H9 (cell line): Measurements from ENCODE around the gene RIMBP2. TPM values are rescaled to one million over a fixed set of nuclear protein-coding genes. Genes with fewer than 3 reads are reported as not detected.

Source experiments
- DNase-seq: peaks from one replicate; pipeline ENCODE4 v3.0.0-alpha.2; 2017
- H2AFZ ChIP-seq: one replicate; pipeline ENCODE4 v1.6.1; 2013; ENCODE audit warnings: mild to moderate bottlenecking, low read length, control low read depth, moderate library complexity
- H2AK5ac ChIP-seq: 2 replicates; pipeline ENCODE4 v1.6.1; 2013; ENCODE audit warnings: low read length, control low read depth, mixed read lengths; ENCODE audit not compliant: insufficient read length
- H2BK120ac ChIP-seq: one replicate; pipeline ENCODE4 v1.6.1; 2013; ENCODE audit warnings: low read depth, mild to moderate bottlenecking, low read length, control low read depth, inconsistent platforms; ENCODE audit not compliant: poor library complexity, severe bottlenecking
- H2BK12ac ChIP-seq: 2 replicates; pipeline ENCODE4 v1.6.1; 2013; ENCODE audit warnings: low read length, control low read depth, mixed read lengths, low read depth; ENCODE audit not compliant: insufficient read length
- H2BK15ac ChIP-seq: 2 replicates; pipeline ENCODE4 v1.6.1; 2013; ENCODE audit warnings: low read depth, low read length, control low read depth
- H2BK20ac ChIP-seq: one replicate; pipeline ENCODE4 v1.6.1; 2013; ENCODE audit warnings: low read depth, mild to moderate bottlenecking, low read length, control low read depth, inconsistent platforms; ENCODE audit not compliant: poor library complexity, severe bottlenecking
- H2BK5ac ChIP-seq: 2 replicates; pipeline ENCODE4 v1.6.1; 2013; ENCODE audit warnings: low read length, control low read depth, mixed read lengths; ENCODE audit not compliant: insufficient read length
- H3K14ac ChIP-seq: 2 replicates; pipeline ENCODE4 v1.6.1; 2013; ENCODE audit warnings: low read length, control low read depth; ENCODE audit not compliant: insufficient read depth
- H3K18ac ChIP-seq: 2 replicates; pipeline ENCODE4 v1.6.1; 2013; ENCODE audit warnings: low read depth, mild to moderate bottlenecking, mixed read lengths, low read length, control low read depth; ENCODE audit not compliant: insufficient read length
- H3K23ac ChIP-seq: 2 replicates; pipeline ENCODE4 v1.6.1; 2013; ENCODE audit warnings: low read length, control low read depth, mixed read lengths, low read depth; ENCODE audit not compliant: insufficient read length
- H3K23me2 ChIP-seq: 2 replicates; pipeline ENCODE4 v1.6.1; 2013; ENCODE audit warnings: low read depth, mild to moderate bottlenecking, mixed read lengths, low read length, control low read depth; ENCODE audit not compliant: insufficient read length, poor library complexity, severe bottlenecking
- H3K27ac ChIP-seq: 2 replicates; pipeline ENCODE4 v1.5.1; 2013; ENCODE audit warnings: low read length, control low read depth, mixed read lengths, low read depth; ENCODE audit not compliant: insufficient read length
- H3K27me3 ChIP-seq: 2 replicates; pipeline ENCODE4 v1.6.1; 2013; ENCODE audit warnings: low read length, control low read depth, inconsistent platforms; ENCODE audit not compliant: insufficient read depth
- H3K4ac ChIP-seq: 2 replicates; pipeline ENCODE4 v1.6.1; 2013; ENCODE audit warnings: low read depth, mild to moderate bottlenecking, control low read depth, inconsistent platforms, low read length, moderate library complexity
- H3K4me1 ChIP-seq: 2 replicates; pipeline ENCODE4 v1.6.1; 2013; ENCODE audit warnings: low read length, control low read depth, inconsistent platforms; ENCODE audit not compliant: insufficient read depth
- H3K4me2 ChIP-seq: 2 replicates; pipeline ENCODE4 v1.6.1; 2013; ENCODE audit warnings: low read length, control low read depth, mixed read lengths; ENCODE audit not compliant: insufficient read length, insufficient read depth
- H3K56ac ChIP-seq: 2 replicates; pipeline ENCODE4 v1.6.1; 2013; ENCODE audit warnings: low read depth, mild to moderate bottlenecking, mixed read lengths, low read length, control low read depth; ENCODE audit not compliant: insufficient read length
- H3K79me1 ChIP-seq: 2 replicates; pipeline ENCODE4 v1.6.1; 2013; ENCODE audit warnings: low read depth, mild to moderate bottlenecking, moderate library complexity, low read length, control low read depth, inconsistent platforms; ENCODE audit not compliant: insufficient read depth, poor library complexity, severe bottlenecking
- H3K79me2 ChIP-seq: 2 replicates; pipeline ENCODE4 v1.6.1; 2013; ENCODE audit warnings: low read length, control low read depth, inconsistent platforms; ENCODE audit not compliant: insufficient read depth
- H3K9ac ChIP-seq: 2 replicates; pipeline ENCODE4 v1.6.1; 2013; ENCODE audit warnings: low read length, control low read depth, mixed read lengths; ENCODE audit not compliant: insufficient read length; ENCODE audit errors: extremely low read depth
- H3K9me3 ChIP-seq: one replicate; pipeline ENCODE4 v1.6.1; 2013; ENCODE audit warnings: low read depth, low read length, inconsistent platforms; ENCODE audit not compliant: control insufficient read depth
- H3T11ph ChIP-seq: one replicate; pipeline ENCODE4 v1.6.1; 2013; ENCODE audit warnings: mild to moderate bottlenecking, low read length, control low read depth, inconsistent platforms
- H4K20me1 ChIP-seq: one replicate; pipeline ENCODE4 v1.6.1; 2013; ENCODE audit not compliant: control insufficient read depth, insufficient read length, insufficient read depth
- H4K5ac ChIP-seq: 2 replicates; pipeline ENCODE4 v1.6.1; 2013; ENCODE audit warnings: low read depth, mild to moderate bottlenecking, mixed read lengths, low read length, control low read depth; ENCODE audit not compliant: insufficient read length
- H4K8ac ChIP-seq: replicated peaks from 2 replicates; pipeline ENCODE4 v1.6.1; 2013; ENCODE audit warnings: low read length, control low read depth, mixed read lengths, low read depth; ENCODE audit not compliant: insufficient read length
- H4K91ac ChIP-seq: 2 replicates; pipeline ENCODE4 v1.6.1; 2013; ENCODE audit warnings: low read depth, mild to moderate bottlenecking, moderate library complexity, mixed read lengths, low read length, control low read depth; ENCODE audit not compliant: insufficient read length
- H3K27ac Mint-ChIP-seq, 3 experiments: 2 replicates in 2 of 3; 3 replicates in 1 of 3; pipeline ENCODE4 v1.8.0; 2020 to 2021; ENCODE audit warnings: mixed read lengths in 3 of 3, mild to moderate bottlenecking in 1 of 3, moderate library complexity in 1 of 3
- H3K27me3 Mint-ChIP-seq: 2 replicates; pipeline ENCODE4 v1.8.0; 2021; ENCODE audit warnings: low read depth, mild to moderate bottlenecking, moderate library complexity, mixed read lengths
- H3K36me3 Mint-ChIP-seq, 3 experiments: 2 replicates in 2 of 3; 3 replicates in 1 of 3; pipeline ENCODE4 v1.8.0; 2020 to 2021; ENCODE audit warnings: low read depth in 3 of 3, mixed read lengths in 3 of 3; ENCODE audit not compliant: insufficient read depth in 1 of 3
- H3K4me1 Mint-ChIP-seq, 2 experiments: 2 replicates each; pipeline ENCODE4 v1.8.0; 2020; ENCODE audit warnings: mixed read lengths in 2 of 2
- H3K4me3 Mint-ChIP-seq, 2 experiments: 2 replicates in 1 of 2; 3 replicates in 1 of 2; pipeline ENCODE4 v1.8.0; 2020 to 2021; ENCODE audit warnings: mild to moderate bottlenecking in 2 of 2, mixed read lengths in 2 of 2, moderate library complexity in 1 of 2
- H3K9me3 Mint-ChIP-seq, 2 experiments: 2 replicates in 1 of 2; 3 replicates in 1 of 2; pipeline ENCODE4 v1.8.0; 2020; ENCODE audit warnings: mild to moderate bottlenecking in 2 of 2, mixed read lengths in 2 of 2, moderate library complexity in 1 of 2
- CTCF ChIP-seq: fragments of 200-600 bp; sonication (generic); conservative IDR thresholded peaks from 3 replicates; pipeline ENCODE4 v1.8.0; 2021; ENCODE audit warnings: antibody characterized with exemption, mild to moderate bottlenecking
- WGBS: extraction: QIAGEN DNeasy Blood & Tissue Kit; methylation state at CpG from one replicate; pipeline ENCODE4 v1.1.7; 2013; ENCODE audit warnings: missing lambda C conversion rate, low lambda C conversion rate, mixed read lengths; ENCODE audit not compliant: insufficient read length; ENCODE audit errors: extremely low coverage; 5-methylcytosine and 5-hydroxymethylcytosine counted together
- total RNA-seq: library from RNA; stranded (reverse); gene quantifications from 2 replicates; pipeline ENCODE4 v1.2.1, GENCODE V29; 2021

Gene RIMBP2
- total RNA-seq, 1 experiment from 2014 or later, result 0.70 TPM

GRCh38 chr12:130486891-130487416, 229.1 kb downstream of the RIMBP2 start:
- H3K27ac ChIP-seq, result no peak overlapping the region
- WGBS, result no CpG with 5 or more reads among the region's 12 CpGs
- TF ChIP-seq CTCF, result no peak
- H3K79me1 ChIP-seq, result no peaks in the 10 kb centered on the region
- H3K4me2 ChIP-seq, result no peak overlapping the region
- Mint-ChIP-seq H3K9me3 (peaks cover 0 to 6% of the 10 kb centered on the region in 2 experiments; a peak in 3 of 5 replicates), H3K27me3 (peaks cover 28% of the 10 kb centered on the region), H3K27ac (no peak overlapping the region), H3K4me1 (peaks cover 6% of the 10 kb centered on the region in 2 experiments), H3K4me3 (no peak overlapping the region), H3K36me3 (no peaks in the 10 kb centered on the region; a peak in 2 of 7 replicates)
- no peak overlapping the region for H3K4ac ChIP-seq
- no peak overlapping the region for H3K9ac ChIP-seq
- no peak overlapping the region for H3T11ph ChIP-seq
- no peaks in the 10 kb centered on the region for H4K20me1 ChIP-seq
- no peaks in the 10 kb centered on the region for H3K4me1 ChIP-seq
- no peaks in the 10 kb centered on the region for H3K79me2 ChIP-seq
- H2BK12ac ChIP-seq, result no peak overlapping the region
- no peaks in the 10 kb centered on the region for H3K27me3 ChIP-seq
- no peaks in the 10 kb centered on the region for H3K23me2 ChIP-seq
- H4K5ac ChIP-seq, result no peak overlapping the region
- no peak overlapping the region for H3K18ac ChIP-seq
- H2AK5ac ChIP-seq, result no peak overlapping the region
- H2BK120ac ChIP-seq, result no peak overlapping the region
- H3K9me3 ChIP-seq, result no peaks in the 10 kb centered on the region
- no peak overlapping the region for H2BK20ac ChIP-seq
- H3K14ac ChIP-seq, result no peak overlapping the region
- no peak overlapping the region for H2BK15ac ChIP-seq
- no peak overlapping the region for H4K91ac ChIP-seq
- no peak overlapping the region for H3K56ac ChIP-seq
- no peak overlapping the region for H2BK5ac ChIP-seq
- no peak overlapping the region for H2AFZ ChIP-seq
- no peak overlapping the region for H4K8ac ChIP-seq
- no peak for DNase-seq
- H3K23ac ChIP-seq, result no peak overlapping the region
